Measurements from ENCODE around the gene GIMAP6. TPM values are rescaled to one million over a fixed set of nuclear protein-coding genes. Genes with fewer than 3 reads are reported as not detected.
"Not testable (repeated sequence)": the region's sequence is repeated elsewhere in the genome, so short reads cannot be mapped to it uniquely, and the experiment has no call there.

Gene GIMAP6
- total and polyA plus RNA-seq, 2 experiments from 2014 or later: 0.09 TPM; not detected in 1

DNA sequence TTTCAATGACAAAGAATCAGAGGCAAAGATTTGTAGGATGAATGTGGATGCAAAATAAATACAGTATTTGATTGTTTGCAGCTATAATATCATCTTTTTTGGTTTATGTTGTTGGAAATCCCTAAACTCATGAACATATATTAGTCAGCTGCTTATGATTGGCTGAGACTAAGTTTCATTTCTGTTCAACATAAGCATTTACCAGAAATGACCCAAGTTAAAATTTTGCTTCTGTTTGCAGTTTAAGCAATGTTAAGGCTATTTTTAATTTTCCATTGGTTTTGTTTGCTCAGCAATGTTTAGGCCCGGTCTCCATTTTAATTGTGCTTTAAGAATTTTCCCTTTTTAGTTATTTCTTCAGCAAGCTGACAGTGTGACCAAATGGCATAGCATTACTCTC, 22.0 kb downstream of the GIMAP6 start:
- H3K27me3 ChIP-seq: no peaks in the 10 kb centered on the region
- no peaks in the 10 kb centered on the region for H3K9me3 ChIP-seq (ENCODE audit: low read depth)
- H3K4me3 ChIP-seq: no peak overlapping the region
- no peaks in the 10 kb centered on the region for H3K4me1 ChIP-seq (ENCODE audit: low read depth)
- no peak for DNase-seq (ENCODE audit: low read depth in 1 of 2, low spot score in 1 of 2)
- TF ChIP-seq CTCF (IDR thresholded peaks at IDR 0.05; ENCODE audit: low read depth, low read length): no peak
- H3K36me3 ChIP-seq: no peaks in the 10 kb centered on the region
- no peak overlapping the region for H3K27ac ChIP-seq

DNA sequence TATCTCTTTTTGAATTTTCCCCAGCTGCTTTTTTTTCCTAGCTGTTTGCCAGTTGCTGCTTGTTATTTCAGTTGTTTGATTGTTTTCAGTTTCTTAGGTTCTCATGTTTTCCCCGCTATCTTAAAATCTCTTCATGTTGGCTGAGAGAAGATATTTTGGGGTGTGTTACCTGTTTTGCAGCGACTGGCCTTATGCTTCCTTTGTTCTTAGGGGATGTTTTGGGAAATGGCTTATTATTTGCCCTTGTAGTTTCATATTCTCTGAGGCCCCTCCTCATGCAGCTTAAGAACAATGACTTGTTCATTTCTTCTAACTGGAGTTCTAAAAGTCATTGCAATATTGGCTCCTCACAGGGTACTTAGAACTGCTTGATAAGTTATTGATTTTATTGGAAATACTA, 28.6 kb downstream of the GIMAP6 start:
- not testable (repeated sequence) for H3K27me3 ChIP-seq; H3K27ac ChIP-seq; H3K9me3 ChIP-seq (ENCODE audit: low read depth); DNase-seq (ENCODE audit: low read depth in 1 of 2, low spot score in 1 of 2); H3K4me1 ChIP-seq (ENCODE audit: low read depth); H3K36me3 ChIP-seq; H3K4me3 ChIP-seq

- no peak overlapping the region for H3K4me3 ChIP-seq
- no peak overlapping the region for H3K27ac ChIP-seq
- DNase-seq (ENCODE audit: low read depth in 1 of 2, low spot score in 1 of 2): no peak
- no peaks in the 10 kb centered on the region for H3K27me3 ChIP-seq
- H3K36me3 ChIP-seq: no peaks in the 10 kb centered on the region
- no peak for TF ChIP-seq CTCF (IDR thresholded peaks at IDR 0.05; ENCODE audit: low read depth, low read length)
- H3K4me1 ChIP-seq (ENCODE audit: low read depth): no peaks in the 10 kb centered on the region
- no peaks in the 10 kb centered on the region for H3K9me3 ChIP-seq (ENCODE audit: low read depth)
Observed at GRCh38 chr7:150595361-150595760, 36.8 kb downstream of the GIMAP6 start.

- TF ChIP-seq CTCF (IDR thresholded peaks at IDR 0.05; ENCODE audit: low read depth, low read length): no peak
- no peaks in the 10 kb centered on the region for H3K36me3 ChIP-seq
- no peaks in the 10 kb centered on the region for H3K4me1 ChIP-seq (ENCODE audit: low read depth)
- H3K27ac ChIP-seq: no peak overlapping the region
- no peaks in the 10 kb centered on the region for H3K9me3 ChIP-seq (ENCODE audit: low read depth)
- DNase-seq (ENCODE audit: low read depth in 1 of 2, low spot score in 1 of 2): no peak
- H3K4me3 ChIP-seq: no peak overlapping the region
- H3K27me3 ChIP-seq: no peaks in the 10 kb centered on the region
Observed at GRCh38 chr7:150594805-150595204, 37.4 kb downstream of the GIMAP6 start.

DNA sequence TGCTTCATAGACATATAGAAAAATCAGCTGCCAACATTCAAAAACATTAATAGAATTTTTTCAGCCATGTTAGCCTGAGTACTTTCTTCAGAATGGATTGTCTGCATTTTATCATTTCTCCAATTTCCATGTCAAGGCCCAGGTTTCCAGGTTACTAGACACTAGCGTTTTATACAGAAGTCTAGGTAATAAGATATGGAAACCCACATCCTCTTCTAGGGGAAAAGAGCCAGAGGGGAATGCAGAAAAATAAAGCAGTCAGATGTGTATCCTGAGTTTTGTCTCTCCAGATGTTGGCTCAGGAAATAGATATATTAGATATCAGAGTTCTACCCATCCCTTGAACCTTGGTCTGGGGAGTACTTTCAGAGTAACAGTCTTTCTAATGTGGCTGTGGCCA, 44.6 kb downstream of the GIMAP6 start:
- TF ChIP-seq CTCF (IDR thresholded peaks at IDR 0.05; ENCODE audit: low read depth, low read length): no peak
- Histone ChIP-seq H3K4me3 (no peak overlapping the region), H3K36me3 (no peaks in the 10 kb centered on the region), H3K9me3 (ENCODE audit: low read depth) (no peaks in the 10 kb centered on the region), H3K27ac (no peak overlapping the region), H3K27me3 (no peaks in the 10 kb centered on the region), H3K4me1 (ENCODE audit: low read depth) (no peaks in the 10 kb centered on the region)
- DNase-seq (ENCODE audit: low read depth in 1 of 2, low spot score in 1 of 2): no peak

DNA sequence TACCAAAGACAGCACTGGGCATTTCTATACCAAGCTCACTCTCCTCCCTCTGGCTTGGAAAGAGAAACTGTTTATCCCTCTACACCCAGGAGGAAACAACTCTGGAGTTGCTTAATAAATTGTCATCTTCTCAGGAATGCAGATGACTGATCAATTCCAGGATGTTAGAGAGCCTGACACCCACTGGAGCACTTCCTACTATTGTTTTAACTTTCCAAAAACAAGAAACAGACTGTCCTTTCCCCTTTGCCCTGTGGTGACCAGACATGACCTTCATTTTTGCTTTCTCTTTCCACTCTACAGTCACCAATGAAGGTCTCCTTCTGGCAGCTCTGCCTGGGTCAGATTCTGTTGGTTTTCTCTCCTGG, 45.4 kb downstream of the GIMAP6 start:
- Histone ChIP-seq H3K36me3 (no peaks in the 10 kb centered on the region), H3K9me3 (ENCODE audit: low read depth) (no peaks in the 10 kb centered on the region), H3K27me3 (no peaks in the 10 kb centered on the region), H3K4me1 (ENCODE audit: low read depth) (no peaks in the 10 kb centered on the region), H3K4me3 (no peak overlapping the region), H3K27ac (no peak overlapping the region)
- no peak for DNase-seq (ENCODE audit: low read depth in 1 of 2, low spot score in 1 of 2)
- no peak for TF ChIP-seq CTCF (IDR thresholded peaks at IDR 0.05; ENCODE audit: low read depth, low read length)

Data from cardiac muscle cell (in vitro differentiated cells and primary cell).